HepG2 (cell line): ENCODE measurements around the gene U2SURP. TPM values are rescaled to one million over a fixed set of nuclear protein-coding genes. Genes with fewer than 3 reads are reported as not detected.
A peak's percentile ranks its signal among the peaks of the same experiment; 100 is the strongest.

Experiments
- ATAC-seq: fragments of 200-7000 bp; cut with Tn5 transposase; 3 replicates; pipeline ENCODE4 v1.9.1; 2020; ENCODE audit warnings: mild to moderate bottlenecking, moderate library complexity
- BruUV-seq: library from RNA; stranded (reverse); fragments of 400-500 nt; replicated peaks from 2 replicates; lab custom pipeline; 2021; lab: Mats Ljungman, UMichigan
- CTCF ChIA-PET: fragments of 300-600 bp; formaldehyde crosslinking; extraction: SDS; loops from one replicate; lab custom pipeline; 2021; ENCODE audit warnings: low total read pairs, inconsistent platforms, low intra/inter-chr PET ratio; lab: Yijun Ruan, JAX
- POLR2A ChIA-PET: fragments of 350-600 bp; sonication (Branson Sonifier 250); formaldehyde crosslinking; loops from one replicate; lab custom pipeline; 2020; ENCODE audit warnings: antibody characterized with exemption, inconsistent platforms; lab: Yijun Ruan, JAX
- DNase-seq: peaks from one replicate; pipeline ENCODE4 v3.0.0-alpha.2; 2015; ENCODE audit warnings: low spot score
- FAIRE-seq: peaks from 3 replicates; lab custom pipeline; 2011; peaks lifted over from hg19 to GRCh38; lab: Jason Lieb, UNC
- H2AFZ ChIP-seq: one replicate; pipeline ENCODE4 v1.6.1; 2011; ENCODE audit warnings: low read length, inconsistent platforms
- H3K27ac ChIP-seq: fragments of 300-600 bp; 3 replicates; pipeline ENCODE4 v1.8.0; 2011; ENCODE audit warnings: mixed run types, mild to moderate bottlenecking, mixed read lengths, low read length, inconsistent platforms; ENCODE audit not compliant: insufficient read depth; ENCODE audit errors: extremely low read length
- H3K27me3 ChIP-seq, 2 experiments: fragments of 200-600 bp in 1 of 2; 2 replicates in 1 of 2; 3 replicates in 1 of 2; pipeline versions ENCODE4 v1.6.0 to v1.8.0; 2011; ENCODE audit warnings: low read length in 2 of 2, mild to moderate bottlenecking in 2 of 2, moderate library complexity in 2 of 2, inconsistent platforms in 1 of 2; ENCODE audit not compliant: insufficient read depth in 2 of 2, control insufficient read depth in 1 of 2
- H3K36me3 ChIP-seq, 2 experiments: fragments of 200-600 bp in 1 of 2; replicated peaks in 1 of 2; 2 replicates in 1 of 2; 3 replicates in 1 of 2; pipeline versions ENCODE4 v1.5.1 to v1.8.0; 2011; ENCODE audit warnings: low read length in 2 of 2, inconsistent platforms in 1 of 2; ENCODE audit not compliant: insufficient read depth in 2 of 2, control insufficient read depth in 1 of 2
- H3K4me1 ChIP-seq: 2 replicates; pipeline ENCODE4 v1.5.1; 2012; ENCODE audit warnings: low read length, inconsistent platforms; ENCODE audit not compliant: insufficient read depth
- H3K4me2 ChIP-seq: 2 replicates; pipeline ENCODE4 v1.6.0; 2011; ENCODE audit warnings: low read depth, low read length, inconsistent platforms
- H3K4me3 ChIP-seq, 3 experiments: fragments of 200-600 bp in 1 of 3; sonication (generic), shearing (Covaris generic) in 1 of 3; replicated peaks in 1 of 3; 2 replicates each; pipeline ENCODE4 v1.5.1; 2011 to 2016; ENCODE audit warnings: low read length in 3 of 3, inconsistent platforms in 2 of 3, low read depth in 2 of 3, mild to moderate bottlenecking in 2 of 3, control low read depth in 1 of 3, mixed read lengths in 1 of 3; ENCODE audit not compliant: insufficient read depth in 1 of 3
- H3K79me2 ChIP-seq: one replicate; pipeline ENCODE4 v1.6.1; 2011; ENCODE audit warnings: low read length, inconsistent platforms; ENCODE audit not compliant: insufficient read depth
- H3K9ac ChIP-seq: 2 replicates; pipeline ENCODE4 v1.6.0; 2011; ENCODE audit warnings: mild to moderate bottlenecking, low read depth, low read length, inconsistent platforms; ENCODE audit not compliant: insufficient read depth
- H3K9me3 ChIP-seq: 2 replicates; pipeline ENCODE4 v1.5.1; 2012; ENCODE audit warnings: mild to moderate bottlenecking, low read length
- H4K20me1 ChIP-seq: 2 replicates; pipeline ENCODE4 v1.6.0; 2011; ENCODE audit warnings: inconsistent platforms, mild to moderate bottlenecking, low read length, moderate library complexity; ENCODE audit not compliant: insufficient read depth
- CSRNP1 ChIP-seq: sonication (generic); formaldehyde crosslinking; IDR thresholded peaks from 2 replicates; pipeline ENCODE4 v1.8.1; 2023; ENCODE audit warnings: mild to moderate bottlenecking, missing genetic modification reagents
- SIN3B ChIP-seq: fragments of 150-350 bp; IDR thresholded peaks from 2 replicates; pipeline ENCODE4 v1.6.1; 2014; ENCODE audit warnings: low read length
- TBL1XR1 ChIP-seq: fragments of 150-350 bp; IDR thresholded peaks from 2 replicates; pipeline ENCODE4 v1.6.1; 2014; ENCODE audit warnings: borderline replicate concordance, low read length; ENCODE audit not compliant: partially characterized antibody
- ZEB1 ChIP-seq: IDR thresholded peaks from 2 replicates; pipeline ENCODE4 v1.6.1; 2012; ENCODE audit warnings: mild to moderate bottlenecking, low read depth, inconsistent platforms; ENCODE audit not compliant: insufficient replicate concordance
- ZNF276 ChIP-seq: sonication (generic); formaldehyde crosslinking; IDR thresholded peaks from 2 replicates; pipeline ENCODE4 v1.4.0; 2020; ENCODE audit warnings: mild to moderate bottlenecking, low read depth, missing genetic modification reagents
- WGBS: methylation state at CpG from one replicate; pipeline ENCODE4 v1.1.6; 2017; ENCODE audit warnings: low lambda C conversion rate; 5-methylcytosine and 5-hydroxymethylcytosine counted together
- in situ Hi-C: cut with HindIII; loops from 2 replicates; pipeline ENCODE4 v1.10.0; 2017; ENCODE audit warnings: low pct_unique_long_range_greater_than_20kb; ENCODE audit not compliant: extremely low pct_ligation_motif_present
- intact Hi-C: fragments of 100-400 bp; cut with micrococcal nuclease; formaldehyde crosslinking; loops from one replicate; pipeline ENCODE4 v1.10.0; 2022; ENCODE audit not compliant: unreplicated experiment
- polyA plus RNA-seq, 8 experiments: library from polyadenylated mRNA; depleted of rRNA in 3 of 8; stranded (reverse) in 7 of 8; unstranded in 1 of 8; fragments of >200 nt; fragmentation: Illumina TruSeq in 4 of 8; extraction: Trizol in 4 of 8; gene quantifications; 2 replicates each; pipeline versions ENCODE4 v1.2.1 to v1.2.3, GENCODE V29; 2011 to 2016; ENCODE audit warnings: low read depth in 4 of 8, missing spikeins in 1 of 8, mixed read lengths in 1 of 8; ENCODE audit not compliant: insufficient read depth in 1 of 8
- total RNA-seq, 5 experiments: library from RNA; depleted of rRNA; stranded (reverse); fragments of >200 nt; fragmentation: Illumina TruSeq; extraction: Trizol; gene quantifications; 2 replicates each; pipeline ENCODE4 v1.2.3, GENCODE V29; 2016; ENCODE audit warnings: low read depth in 1 of 5

The U2SURP gene
- total and polyA plus RNA-seq, 2 of the 13 experiments (the other 11 are each of a cell fraction or from before 2014, with no cell fraction given): 55.9 to 173 TPM

- in situ Hi-C loops: no loop called here
- peaks cover 2 to 6% of the 10 kb centered on the region in 2 experiments; a peak in 2 of 5 replicates for H3K27me3 ChIP-seq
Observed at GRCh38 chr3:143084856-143085731, 83.7 kb downstream of the U2SURP start.

More at GRCh38 chr3:143084856-143085731, 83.7 kb downstream of the U2SURP start:
- peak; percentile 76 for ATAC-seq
- Histone ChIP-seq H2AFZ (no peak overlapping the region), H4K20me1 (no peaks in the 10 kb centered on the region), H3K4me1 (no peaks in the 10 kb centered on the region), H3K4me2 (no peak overlapping the region), H3K4me3 (no peak overlapping the region), H3K27ac (no peak overlapping the region)
- WGBS: 63% methylated on average over 16 of the region's 17 CpGs
- intact Hi-C loops: no loop called here
- no TSS peak for BruUV-seq
- POLR2A ChIA-PET: no interaction called here
- no peak for FAIRE-seq
- no peak for DNase-seq
- TF ChIP-seq ZEB1: no peak
- no peak for TF ChIP-seq TBL1XR1
- no peak for TF ChIP-seq ZNF276 (CRISPR knock-in tag)
- no peak for TF ChIP-seq SIN3B
- no peak for TF ChIP-seq CSRNP1
- TF ChIP-seq, all 625 proteins: peak for 0
- CTCF ChIA-PET: no interaction called here
- Histone ChIP-seq H3K9me3 (no peaks in the 10 kb centered on the region), H3K79me2 (no peaks in the 10 kb centered on the region), H3K9ac (no peak overlapping the region), H3K36me3 (no peaks in the 10 kb centered on the region)
